HG02610 (cell line): ENCODE results near the gene HPS5.

Source experiments
- ATAC-seq: cut with Tn5 transposase; IDR thresholded peaks from one replicate; pipeline ENCODE4 v1.9.1; 2021; ENCODE audit warnings: mild to moderate bottlenecking, moderate library complexity; ENCODE audit not compliant: unreplicated experiment

HPS5 gene

DNA sequence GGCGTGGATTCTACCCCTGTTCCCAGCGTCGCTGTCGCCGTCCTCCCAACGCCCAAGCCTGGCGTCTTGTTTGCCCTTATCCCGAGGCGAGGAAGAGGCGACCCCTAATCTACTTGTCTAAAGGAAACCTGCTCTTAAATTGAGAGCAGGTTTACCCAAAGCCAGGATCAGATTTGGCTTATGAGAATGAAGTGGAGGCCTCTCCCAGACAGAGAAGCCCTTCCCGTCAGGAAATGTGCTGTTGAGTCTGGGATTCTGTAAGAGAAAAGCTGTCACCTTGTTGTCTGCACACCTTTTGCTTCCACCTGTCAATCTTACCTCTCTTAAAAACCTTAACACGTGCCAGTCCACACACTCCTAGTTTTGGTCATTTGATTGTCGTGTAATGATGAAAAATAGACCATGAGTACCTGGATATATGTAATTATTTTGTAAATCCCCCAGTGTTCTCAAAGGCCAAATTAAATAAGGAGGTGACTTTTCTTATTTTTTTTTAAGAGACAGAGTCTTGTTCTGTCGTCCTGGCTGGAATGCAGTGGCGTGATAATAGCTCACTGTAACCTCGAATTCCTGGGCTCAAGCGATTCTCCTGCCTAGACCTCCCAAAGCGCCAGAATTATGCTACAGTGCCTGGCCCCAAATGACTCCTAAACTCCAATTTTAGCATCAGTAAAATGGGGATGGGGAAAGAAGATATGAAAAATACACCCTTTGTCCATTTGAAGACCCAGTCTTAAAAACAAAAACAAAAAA is 1.1 kb upstream of the HPS5 start:
- ATAC-seq = no peak

DNA sequence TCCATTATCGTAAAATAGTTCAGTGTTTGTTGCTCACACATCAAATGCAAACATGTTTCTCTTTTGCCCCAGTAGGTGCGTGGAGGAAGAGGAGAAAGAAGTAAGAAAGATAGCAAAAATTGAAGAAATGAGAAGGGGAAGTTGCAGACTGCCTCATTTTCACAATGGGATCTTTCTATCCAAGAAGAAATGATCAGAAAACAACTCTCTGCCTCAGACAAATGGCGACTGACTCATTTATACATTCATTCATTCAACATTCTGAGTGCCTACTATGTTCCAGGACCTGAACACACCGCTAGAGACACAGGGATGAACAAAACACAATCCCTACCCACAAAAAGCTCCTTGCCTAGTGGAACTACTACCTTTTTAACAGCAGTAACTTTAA is 367 bp downstream of the HPS5 start:
- peak; percentile 2 for ATAC-seq

DNA sequence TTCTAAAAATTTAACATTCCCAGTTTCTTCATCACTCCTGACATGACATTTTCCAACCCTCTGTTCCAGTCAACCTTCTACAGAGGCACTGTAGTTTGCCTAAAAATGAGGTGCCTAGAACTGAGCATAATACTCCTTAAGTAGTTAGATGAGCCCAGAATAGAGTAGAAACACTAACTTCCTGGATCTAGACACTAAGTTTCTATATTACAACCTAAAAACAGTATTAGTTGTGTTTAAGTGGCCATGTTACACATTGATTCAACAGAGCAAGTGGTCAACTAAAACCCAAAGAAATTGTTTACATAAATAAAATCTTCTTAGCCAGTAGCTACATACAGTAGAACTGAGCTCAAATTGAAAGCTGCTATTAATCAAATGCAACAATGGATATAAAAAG is 1.3 kb downstream of the HPS5 start:
- no peak for ATAC-seq

DNA sequence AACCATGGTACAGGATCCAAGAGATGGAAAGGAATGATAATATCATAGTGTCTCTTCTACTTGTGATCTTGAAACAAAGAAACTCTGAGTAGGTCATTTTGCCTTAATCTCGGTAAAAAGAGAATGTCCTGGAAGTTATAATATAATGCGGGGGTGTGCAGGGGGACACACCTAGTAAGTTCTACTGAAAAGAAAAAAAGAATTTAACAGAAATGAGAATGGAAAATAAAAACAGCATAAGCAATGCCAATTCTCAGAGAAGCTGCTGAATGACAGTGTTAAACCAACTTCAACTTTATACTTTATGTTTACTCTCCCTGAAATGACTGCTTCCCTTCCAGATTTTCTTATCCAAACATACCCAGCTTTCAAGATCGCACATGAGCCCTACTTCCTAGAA is 2.0 kb downstream of the HPS5 start:
- no peak for ATAC-seq

DNA sequence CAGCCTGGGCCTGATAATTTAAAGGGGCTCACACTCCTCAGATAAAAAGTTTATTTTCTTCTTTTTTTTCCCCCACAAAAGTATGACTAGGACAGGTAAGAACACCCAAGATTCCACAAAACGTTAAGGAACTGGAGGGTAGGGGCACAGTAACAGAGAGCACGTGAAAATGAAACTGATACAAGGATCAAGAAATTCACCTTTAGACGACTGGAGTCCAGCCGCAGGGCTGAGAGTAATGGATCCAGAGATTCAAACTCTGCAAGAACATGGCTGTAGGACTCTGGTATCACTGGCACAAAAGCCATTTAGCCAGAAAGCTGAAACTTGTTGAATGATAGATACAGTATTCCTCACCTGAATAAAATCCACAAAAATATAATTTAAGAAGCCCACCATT is 4.4 kb downstream of the HPS5 start:
- no peak for ATAC-seq

GRCh38 chr11:18315893-18316292 is 6.0 kb downstream of the HPS5 start:
- no peak for ATAC-seq

GRCh38 chr11:18314784-18315523 is 7.0 kb downstream of the HPS5 start:
- no peak for ATAC-seq

DNA sequence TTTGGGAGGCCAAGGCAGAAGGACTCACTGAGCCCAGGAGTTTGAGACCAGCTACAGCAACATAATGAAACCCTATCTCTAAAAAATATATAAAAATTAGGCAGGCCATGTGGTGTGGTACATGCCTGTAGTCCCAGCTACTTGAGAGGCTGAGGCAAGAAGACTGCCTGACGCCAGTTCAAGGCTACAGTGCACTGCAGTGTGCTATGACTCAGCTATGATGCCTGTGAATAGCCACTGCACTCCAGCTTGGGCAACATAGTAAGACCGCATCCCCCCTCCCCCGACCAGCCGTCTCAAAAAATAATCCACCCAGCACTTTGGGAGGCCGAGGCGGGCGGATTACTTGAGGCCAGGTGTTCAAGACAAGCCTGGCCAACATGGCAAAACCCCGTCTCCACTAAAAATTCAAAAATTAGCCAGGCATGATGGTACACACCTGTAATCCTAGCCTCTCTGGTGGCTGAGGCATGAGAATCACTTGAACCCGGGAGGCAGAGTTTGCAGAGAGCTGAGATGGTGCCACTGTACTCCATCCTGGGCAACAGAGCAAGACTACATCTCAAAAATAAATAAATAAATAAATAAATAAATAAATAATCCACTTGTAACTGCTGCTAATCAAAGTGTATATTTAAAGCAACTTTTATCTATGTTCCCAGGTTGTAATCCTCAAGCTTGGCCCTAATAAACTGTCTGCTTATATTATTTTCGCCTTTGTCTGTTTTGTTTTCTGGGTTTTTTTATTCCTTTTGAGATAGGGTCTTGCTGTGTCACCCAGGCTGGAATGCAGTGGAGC is 7.8 kb downstream of the HPS5 start:
- no peak for ATAC-seq

GRCh38 chr11:18312663-18313420 is 9.1 kb downstream of the HPS5 start:
- ATAC-seq = no peak

GRCh38 chr11:18312012-18312411 is 9.9 kb downstream of the HPS5 start:
- ATAC-seq = no peak

- ATAC-seq = peak; percentile 66
Observed at GRCh38 chr11:18310800-18311340, 11.1 kb downstream of the HPS5 start.

- ATAC-seq = no peak
Observed at GRCh38 chr11:18309691-18310090, 12.2 kb downstream of the HPS5 start.

- ATAC-seq = no peak
Observed at GRCh38 chr11:18308242-18308641, 13.7 kb downstream of the HPS5 start.

- no peak for ATAC-seq
Observed at GRCh38 chr11:18307461-18308139, 14.3 kb downstream of the HPS5 start.

DNA sequence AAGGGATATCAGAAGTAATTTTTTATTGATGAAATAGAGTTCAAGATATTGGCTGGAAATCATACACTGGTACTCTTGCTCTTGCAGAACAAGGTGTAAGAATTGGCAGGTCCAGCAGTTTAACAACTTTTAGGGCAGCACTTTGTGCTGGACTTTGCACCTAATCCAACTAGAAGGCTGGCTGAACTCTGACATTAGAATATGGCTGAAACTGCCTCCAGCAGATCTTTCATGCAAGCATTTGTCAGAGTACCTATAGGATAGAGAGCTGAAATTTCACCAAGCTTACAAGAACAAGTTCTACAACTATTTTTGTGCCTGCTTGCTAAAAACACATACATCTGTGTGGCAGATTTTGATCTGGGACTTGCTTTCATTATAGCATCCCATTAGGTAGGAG is 17.2 kb downstream of the HPS5 start:
- ATAC-seq = no peak

GRCh38 chr11:18299721-18300120 is 22.2 kb downstream of the HPS5 start:
- no peak for ATAC-seq

DNA sequence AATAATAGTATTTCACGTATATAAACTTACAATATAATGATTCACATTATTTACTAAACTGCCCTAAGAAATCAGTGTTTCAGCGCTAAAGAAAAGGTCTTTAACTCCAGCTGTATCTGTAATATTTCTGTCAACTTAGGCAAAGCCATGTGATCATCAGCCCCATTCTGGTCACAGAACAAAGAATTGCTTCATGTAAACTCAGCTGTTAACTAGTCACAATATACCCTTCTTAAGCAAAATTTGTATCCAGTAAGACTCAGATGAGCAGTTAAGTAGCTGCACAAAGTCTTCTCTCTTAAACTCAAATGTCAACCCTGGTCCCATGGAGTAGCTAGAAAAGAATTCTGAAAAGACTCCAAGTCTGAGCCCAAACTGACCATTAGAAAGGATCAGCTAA is 26.6 kb downstream of the HPS5 start:
- no peak for ATAC-seq

- peak; percentile 80 for ATAC-seq
Observed at GRCh38 chr11:18294862-18295261, 27.1 kb downstream of the HPS5 start.

GRCh38 chr11:18288911-18289310 is 33.0 kb downstream of the HPS5 start:
- no peak for ATAC-seq

DNA sequence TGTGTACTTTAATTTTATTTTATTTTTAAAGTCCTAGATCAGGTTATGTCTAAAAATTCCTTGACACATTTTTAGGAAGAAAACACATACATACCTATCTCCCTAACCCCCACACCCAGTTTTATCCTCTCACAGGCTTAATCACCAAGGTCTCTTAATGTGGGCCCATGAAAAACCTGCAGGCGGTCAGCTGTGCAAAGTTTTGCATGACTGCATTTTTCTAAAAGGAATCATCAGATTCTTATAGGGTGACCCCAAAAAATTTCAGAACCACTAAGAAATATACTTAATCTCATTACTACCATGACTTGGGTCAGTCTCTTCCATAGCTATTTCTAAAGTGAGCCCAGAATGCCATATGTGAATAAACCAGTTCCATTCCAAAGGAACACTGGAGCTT is 36.1 kb downstream of the HPS5 start:
- ATAC-seq = no peak
